Nephron progenitor cell (in vitro differentiated cells): Measurements from ENCODE around the gene VLDLR.

Experiments used
- DNase-seq: peaks from one replicate; pipeline ENCODE4 v3.0.0; 2021
- H3K27ac Mint-ChIP-seq: 2 replicates; pipeline ENCODE4 v1.8.0; 2021; ENCODE audit warnings: mild to moderate bottlenecking, moderate library complexity, mixed read lengths
- H3K27me3 Mint-ChIP-seq: 2 replicates; pipeline ENCODE4 v1.8.0; 2021; ENCODE audit warnings: mild to moderate bottlenecking, low read depth, mixed read lengths; ENCODE audit not compliant: poor library complexity
- H3K36me3 Mint-ChIP-seq: 2 replicates; pipeline ENCODE4 v1.8.0; 2021; ENCODE audit warnings: low read depth, mixed read lengths
- H3K4me1 Mint-ChIP-seq: 2 replicates; pipeline ENCODE4 v1.8.0; 2021; ENCODE audit warnings: mixed read lengths
- H3K4me3 Mint-ChIP-seq: 2 replicates; pipeline ENCODE4 v1.8.0; 2021; ENCODE audit warnings: mild to moderate bottlenecking, moderate library complexity, mixed read lengths
- H3K9me3 Mint-ChIP-seq: 2 replicates; pipeline ENCODE4 v1.8.0; 2021; ENCODE audit warnings: mild to moderate bottlenecking, moderate library complexity, mixed read lengths
- TF ChIP-seq, protein P1 (sequence below): fragments of 200-600 bp; sonication (generic); IDR thresholded peaks from 2 replicates; pipeline ENCODE4 v1.5.0; 2021; ENCODE audit warnings: antibody characterized with exemption

Gene VLDLR

DNA sequence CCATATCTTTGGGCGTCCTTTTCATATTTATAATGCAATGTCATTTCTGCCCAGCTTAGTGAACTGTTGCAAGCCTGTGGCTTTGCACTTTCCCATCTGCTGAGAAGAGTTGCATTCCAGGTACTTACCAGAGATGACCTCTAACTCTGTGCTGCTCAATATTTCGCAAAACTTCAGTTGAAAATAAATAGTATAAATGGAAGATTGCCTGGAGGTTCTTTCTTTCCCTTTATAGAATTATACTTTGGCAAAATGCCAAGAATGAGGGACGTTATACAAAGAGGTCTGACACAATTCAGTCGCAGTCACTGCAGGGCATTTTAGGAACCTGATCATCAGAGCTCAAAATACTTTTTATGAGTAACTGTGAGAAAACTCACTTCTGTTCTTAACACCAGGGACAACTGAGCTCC, 18.9 kb upstream of the VLDLR start:
- Mint-ChIP-seq H3K36me3 (no peaks in the 10 kb centered on the region), H3K4me3 (no peak overlapping the region), H3K27me3 (no peaks in the 10 kb centered on the region), H3K9me3 (no peaks in the 10 kb centered on the region), H3K27ac (no peak overlapping the region), H3K4me1 (peaks cover 1% of the 10 kb centered on the region)
- DNase-seq, result no peak
- TF ChIP-seq, protein P1, sequence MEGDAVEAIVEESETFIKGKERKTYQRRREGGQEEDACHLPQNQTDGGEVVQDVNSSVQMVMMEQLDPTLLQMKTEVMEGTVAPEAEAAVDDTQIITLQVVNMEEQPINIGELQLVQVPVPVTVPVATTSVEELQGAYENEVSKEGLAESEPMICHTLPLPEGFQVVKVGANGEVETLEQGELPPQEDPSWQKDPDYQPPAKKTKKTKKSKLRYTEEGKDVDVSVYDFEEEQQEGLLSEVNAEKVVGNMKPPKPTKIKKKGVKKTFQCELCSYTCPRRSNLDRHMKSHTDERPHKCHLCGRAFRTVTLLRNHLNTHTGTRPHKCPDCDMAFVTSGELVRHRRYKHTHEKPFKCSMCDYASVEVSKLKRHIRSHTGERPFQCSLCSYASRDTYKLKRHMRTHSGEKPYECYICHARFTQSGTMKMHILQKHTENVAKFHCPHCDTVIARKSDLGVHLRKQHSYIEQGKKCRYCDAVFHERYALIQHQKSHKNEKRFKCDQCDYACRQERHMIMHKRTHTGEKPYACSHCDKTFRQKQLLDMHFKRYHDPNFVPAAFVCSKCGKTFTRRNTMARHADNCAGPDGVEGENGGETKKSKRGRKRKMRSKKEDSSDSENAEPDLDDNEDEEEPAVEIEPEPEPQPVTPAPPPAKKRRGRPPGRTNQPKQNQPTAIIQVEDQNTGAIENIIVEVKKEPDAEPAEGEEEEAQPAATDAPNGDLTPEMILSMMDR, result no peak

DNA sequence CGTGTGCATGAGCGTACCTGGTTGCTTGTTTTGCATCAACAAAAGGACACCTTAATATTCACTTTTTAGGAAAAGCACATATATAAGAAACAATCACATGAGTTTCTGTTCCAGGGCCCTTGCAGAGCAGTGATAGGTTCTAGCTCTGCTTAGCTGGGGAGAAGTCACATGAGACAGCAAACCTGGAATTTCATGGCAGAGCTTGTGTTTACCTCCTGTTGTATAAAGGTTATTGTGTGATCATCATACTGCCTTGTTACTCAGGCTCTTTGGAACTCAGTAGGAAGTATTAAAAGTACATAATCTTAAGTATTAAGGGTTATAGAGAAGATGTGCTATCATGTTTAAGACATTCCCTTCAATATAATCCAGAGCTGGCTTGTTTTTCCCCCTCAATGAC, 18.0 kb upstream of the VLDLR start:
- H3K9me3 Mint-ChIP-seq, result no peaks in the 10 kb centered on the region
- TF ChIP-seq, protein P1, result no peak
- H3K4me1 Mint-ChIP-seq, result no peaks in the 10 kb centered on the region
- no peak for DNase-seq
- no peaks in the 10 kb centered on the region for H3K27me3 Mint-ChIP-seq
- H3K4me3 Mint-ChIP-seq, result no peak overlapping the region
- no peak overlapping the region for H3K27ac Mint-ChIP-seq
- H3K36me3 Mint-ChIP-seq, result no peaks in the 10 kb centered on the region

DNA sequence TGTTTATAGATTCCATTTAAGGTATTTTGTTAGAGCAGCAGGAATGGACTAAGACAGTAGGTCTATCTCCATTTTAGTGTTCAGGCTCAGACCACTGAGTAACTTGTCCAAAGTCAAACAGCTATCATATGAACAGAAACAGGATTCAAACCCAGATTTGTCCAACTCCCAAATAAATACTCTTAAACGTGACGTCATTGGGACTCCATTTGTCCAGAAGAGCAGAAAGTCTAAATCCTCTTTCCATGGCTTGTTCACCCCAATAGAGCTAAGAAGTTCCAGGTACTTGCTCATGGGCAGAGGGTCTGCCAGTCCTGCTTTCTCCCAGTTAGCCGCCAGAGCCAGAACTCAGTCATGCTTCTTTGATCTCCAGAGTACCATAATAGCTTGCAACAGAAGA, 16.3 kb upstream of the VLDLR start:
- no peaks in the 10 kb centered on the region for H3K36me3 Mint-ChIP-seq
- no peak for DNase-seq
- H3K27me3 Mint-ChIP-seq, result no peaks in the 10 kb centered on the region
- TF ChIP-seq, protein P1, result no peak
- no peak overlapping the region for H3K27ac Mint-ChIP-seq
- H3K4me1 Mint-ChIP-seq, result no peaks in the 10 kb centered on the region
- no peak overlapping the region for H3K4me3 Mint-ChIP-seq
- no peaks in the 10 kb centered on the region for H3K9me3 Mint-ChIP-seq

DNA sequence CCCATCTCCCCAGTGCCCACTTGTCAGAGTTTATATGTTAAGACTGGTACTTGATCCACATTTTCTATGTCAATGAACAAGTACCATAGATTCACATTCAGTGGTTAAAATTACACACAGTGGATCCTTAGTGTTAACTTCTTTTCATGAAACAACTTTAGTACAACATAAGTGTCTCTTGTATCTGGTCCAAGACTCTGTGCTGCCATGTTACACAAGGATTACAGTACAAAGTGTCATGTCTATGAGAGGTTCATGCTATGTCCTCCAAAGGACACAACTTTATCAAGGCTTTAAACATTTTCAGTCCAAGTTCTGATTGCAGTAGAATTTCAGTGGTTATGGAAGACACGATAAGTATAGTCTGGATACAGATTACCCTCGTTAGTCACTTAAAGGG, 13.3 kb upstream of the VLDLR start:
- TF ChIP-seq, protein P1, result no peak
- Mint-ChIP-seq H3K27ac (no peak overlapping the region), H3K36me3 (no peaks in the 10 kb centered on the region), H3K27me3 (no peaks in the 10 kb centered on the region), H3K4me3 (no peak overlapping the region), H3K4me1 (peaks cover 2% of the 10 kb centered on the region), H3K9me3 (no peaks in the 10 kb centered on the region)
- no peak for DNase-seq

DNA sequence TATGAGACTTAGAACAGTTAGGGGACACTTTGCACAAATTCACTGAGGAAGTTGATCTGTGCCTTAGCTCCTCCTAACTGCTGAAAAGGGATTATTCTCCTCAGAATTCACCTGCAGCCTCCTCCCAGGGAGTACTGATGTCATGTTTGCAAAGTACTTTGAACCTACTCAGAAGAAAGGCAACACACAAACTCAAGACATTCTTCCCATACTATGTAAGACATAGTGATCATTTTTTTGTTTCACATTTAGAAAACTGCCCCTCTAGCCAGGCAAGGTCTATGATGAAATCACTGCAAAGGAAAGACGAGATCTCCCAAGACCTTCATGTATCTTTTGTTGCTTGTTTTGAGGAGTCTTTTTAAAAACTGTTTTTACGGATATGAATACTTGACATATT, 10.6 kb upstream of the VLDLR start:
- H3K27ac Mint-ChIP-seq, result no peak overlapping the region
- H3K4me1 Mint-ChIP-seq, result peaks cover 8% of the 10 kb centered on the region

DNA sequence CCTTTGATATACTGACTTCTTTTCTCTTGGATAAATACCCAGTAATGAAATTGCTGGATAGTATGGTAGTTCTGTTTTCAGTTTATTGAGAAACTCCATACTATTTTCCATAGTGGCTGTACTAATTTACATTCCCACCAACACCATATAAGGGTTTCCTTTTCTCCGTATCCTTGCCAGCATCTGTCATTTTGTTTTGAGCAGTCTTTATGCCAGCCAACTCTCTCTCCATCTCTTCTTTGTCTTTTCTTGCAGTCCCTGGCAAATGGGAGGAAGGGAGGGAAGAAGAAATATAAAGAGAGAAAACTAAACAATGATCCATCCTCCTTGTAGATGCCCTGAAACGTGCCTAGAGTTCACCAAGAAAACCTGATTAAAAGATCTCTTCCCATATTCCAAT, 9.6 kb upstream of the VLDLR start:
- no peak for DNase-seq
- H3K27me3 Mint-ChIP-seq, result no peaks in the 10 kb centered on the region
- peaks cover 8% of the 10 kb centered on the region for H3K4me1 Mint-ChIP-seq
- H3K4me3 Mint-ChIP-seq, result no peak overlapping the region
- no peaks in the 10 kb centered on the region for H3K9me3 Mint-ChIP-seq
- H3K36me3 Mint-ChIP-seq, result no peaks in the 10 kb centered on the region
- no peak overlapping the region for H3K27ac Mint-ChIP-seq
- TF ChIP-seq, protein P1, result no peak

More for the DNA sequence above, 10.6 kb upstream of the VLDLR start:
- TF ChIP-seq, protein P1, result no peak
- Mint-ChIP-seq H3K27me3 (no peaks in the 10 kb centered on the region), H3K36me3 (no peaks in the 10 kb centered on the region), H3K4me3 (no peak overlapping the region), H3K9me3 (no peaks in the 10 kb centered on the region)
- DNase-seq, result no peak
